Superior temporal gyrus (tissue), 1 donor: ENCODE data around the gene CRACDL.
A peak's percentile ranks its signal among the peaks of the same experiment; 100 is the strongest.

Experiments used
- DNase-seq: peaks from one replicate; pipeline ENCODE4 v3.0.0-alpha.2; 2016; ENCODE audit errors: extremely low spot score

Gene CRACDL

DNA sequence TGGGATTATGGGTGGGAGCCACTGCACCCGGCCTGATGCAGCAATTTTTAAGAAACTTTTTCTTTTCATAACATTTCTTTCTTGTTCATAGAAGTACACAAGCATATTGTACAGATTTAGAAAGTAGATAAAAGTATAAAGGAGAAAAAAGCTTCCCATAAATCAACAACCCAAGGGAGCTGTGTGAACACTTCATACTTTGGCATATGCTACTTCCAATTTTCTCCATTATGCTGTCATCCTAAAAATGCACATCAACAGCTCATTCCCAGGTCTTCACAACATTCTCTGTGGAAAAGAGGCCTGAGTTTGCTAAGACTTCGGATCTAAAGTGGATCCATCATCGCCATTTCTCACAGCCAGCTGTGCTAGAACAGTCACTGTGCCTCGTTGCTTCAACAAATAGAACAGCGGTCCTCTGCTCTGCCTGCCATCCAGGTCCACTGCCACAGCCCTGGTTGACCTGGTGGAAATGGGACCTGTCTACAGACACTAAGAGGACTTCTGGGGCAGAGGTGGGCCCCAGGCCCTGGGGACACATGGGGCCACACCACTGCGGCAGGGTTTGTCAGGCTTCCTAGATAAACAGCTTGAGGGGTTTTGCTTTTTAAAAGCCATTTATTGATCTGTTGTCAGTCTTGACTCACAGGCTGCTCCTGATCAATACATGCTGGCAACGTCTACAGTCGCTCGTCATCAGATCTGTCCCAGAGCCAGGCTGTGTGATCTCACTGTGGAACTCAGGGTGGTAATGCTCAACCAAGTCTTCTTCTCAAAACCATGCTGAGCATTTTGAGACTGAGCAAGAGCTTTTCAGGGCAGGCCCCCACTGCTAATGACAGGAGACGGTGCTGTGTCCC is 132.4 kb downstream of the CRACDL start:
- DNase-seq = no peak

DNA sequence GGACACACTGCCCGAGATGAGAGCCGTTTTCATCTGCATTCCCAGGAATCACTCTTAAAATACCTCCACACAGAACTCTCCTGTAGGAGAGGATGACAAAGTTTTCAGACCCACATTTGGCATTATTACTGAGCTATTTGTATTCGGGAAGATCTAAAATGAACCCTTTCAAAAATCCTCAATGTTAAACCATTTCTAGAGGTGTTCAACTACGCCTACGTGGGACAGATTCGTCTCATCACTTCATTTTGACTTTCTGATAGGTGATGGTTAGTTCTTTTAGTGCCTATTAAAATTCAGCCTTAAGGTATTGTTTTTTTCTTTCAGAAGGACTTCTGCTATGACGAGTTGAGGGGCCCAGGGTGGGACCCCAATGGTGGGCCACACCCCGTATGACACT is 133.7 kb downstream of the CRACDL start:
- no peak for DNase-seq

DNA sequence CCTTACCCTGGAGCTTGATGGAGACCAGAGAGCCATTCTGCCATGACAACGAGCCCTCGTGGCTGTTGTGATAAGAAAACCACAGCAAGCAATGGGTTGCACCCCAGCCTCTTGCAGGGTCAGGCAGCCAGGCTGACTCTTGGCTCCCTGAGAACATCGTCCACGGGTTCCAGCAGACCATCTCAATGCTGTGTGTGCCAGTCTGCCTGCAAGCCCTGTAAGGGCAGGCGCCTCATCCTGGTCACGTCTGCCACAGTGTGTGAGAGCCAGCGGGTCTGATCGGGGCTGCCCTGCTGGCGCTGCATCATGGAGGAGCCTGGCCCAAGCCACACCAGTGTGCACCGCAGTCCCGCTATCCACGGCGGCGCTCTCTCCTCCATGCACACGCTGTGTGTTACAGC is 134.1 kb downstream of the CRACDL start:
- DNase-seq = no peak

DNA sequence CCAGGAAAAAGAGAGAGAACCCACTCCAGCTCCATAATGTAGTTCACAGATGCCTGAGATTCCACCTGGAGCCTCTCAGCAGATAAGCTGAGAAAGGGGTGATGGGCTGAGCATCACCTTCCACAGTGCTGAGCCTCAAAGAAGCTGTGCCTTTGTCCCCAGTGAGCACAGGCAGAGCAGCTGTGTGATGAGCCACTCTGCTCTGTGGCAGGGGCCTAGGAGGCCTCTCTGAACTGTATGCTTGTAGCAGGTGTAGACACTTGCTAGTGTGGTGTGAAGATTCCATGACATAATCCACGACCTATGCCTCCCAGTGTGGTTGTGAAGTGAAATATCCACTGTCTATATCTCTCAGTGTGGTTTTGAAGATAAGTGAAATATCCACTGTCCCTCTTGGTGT is 134.7 kb downstream of the CRACDL start:
- DNase-seq = no peak

DNA sequence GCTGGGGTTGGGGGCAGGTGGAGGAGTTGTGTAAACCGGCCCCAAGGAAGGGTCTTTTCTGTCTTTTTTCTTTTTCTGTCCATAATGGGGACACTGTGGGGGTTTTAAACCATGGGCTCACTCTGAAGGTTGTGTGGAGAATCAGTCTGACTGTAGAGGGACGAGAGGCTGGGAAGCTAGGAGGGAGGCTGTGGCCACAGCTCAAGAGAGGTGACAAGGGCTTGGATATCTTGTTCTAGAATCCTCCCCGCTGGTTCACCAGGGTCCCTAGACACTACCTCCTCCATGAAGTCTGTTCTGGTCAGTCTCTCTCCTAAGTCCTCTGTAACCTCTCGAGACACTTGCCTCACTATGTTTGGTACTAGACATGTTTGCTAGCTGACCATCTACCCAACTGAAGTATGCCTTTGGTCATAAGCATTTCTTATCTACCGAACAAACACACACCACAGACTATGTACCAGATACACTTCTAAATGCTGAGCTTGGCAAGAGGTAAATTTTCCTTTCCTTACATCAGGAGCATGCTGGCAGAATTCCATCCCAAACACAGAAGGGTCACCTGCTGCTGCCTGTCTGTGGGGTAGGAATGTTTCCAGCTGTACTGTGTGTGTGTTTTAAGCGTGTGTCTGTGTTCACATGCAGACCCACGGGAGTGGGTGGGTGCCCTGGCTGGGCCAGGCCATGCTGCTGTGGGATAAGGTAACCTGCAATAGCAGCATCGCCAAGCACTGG is 135.5 kb downstream of the CRACDL start:
- no peak for DNase-seq

DNA sequence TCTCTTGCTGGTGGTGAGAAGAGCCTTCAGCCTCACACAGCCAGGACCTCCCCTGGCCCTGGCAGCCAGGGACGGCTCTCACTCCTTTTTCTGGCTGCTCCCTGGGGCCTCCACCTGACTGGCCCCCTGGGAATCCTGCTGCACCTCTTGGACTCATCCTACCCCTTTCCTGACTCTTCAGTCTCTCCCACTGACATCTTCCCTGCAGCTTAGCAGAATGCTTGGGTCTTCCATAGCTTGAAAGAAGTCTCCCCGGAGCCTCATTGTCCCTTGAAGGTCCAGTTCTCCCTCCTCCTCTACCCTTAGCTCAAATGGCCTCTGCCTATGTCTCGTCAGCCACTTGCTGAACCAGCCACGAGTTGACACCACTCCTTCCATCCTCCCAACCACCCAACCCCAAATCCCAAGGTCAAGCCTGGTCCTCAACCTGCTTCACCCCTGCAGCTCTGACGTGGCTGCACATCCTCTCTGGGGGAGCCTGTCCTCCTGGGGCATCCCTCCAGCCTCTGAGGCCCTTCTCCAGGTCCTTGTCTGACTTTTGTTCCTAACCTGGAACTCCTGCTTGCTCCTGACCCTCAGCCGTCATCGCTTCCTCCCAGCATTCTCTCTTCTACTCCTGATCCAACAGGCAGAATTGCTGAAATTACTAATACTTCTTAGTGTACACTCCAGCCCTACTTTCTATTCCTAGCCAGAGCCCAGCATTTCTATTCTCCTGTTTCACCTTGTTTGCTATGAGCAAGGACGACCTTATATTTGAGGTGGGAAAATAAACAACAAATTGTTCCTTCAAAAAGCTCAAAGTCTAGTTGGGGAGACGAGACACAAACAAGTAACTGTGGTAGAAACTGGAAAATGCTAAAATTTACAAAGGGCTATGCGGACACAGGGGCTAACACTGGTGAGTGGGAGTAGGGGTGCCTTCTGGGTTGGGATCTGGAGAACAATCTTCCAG is 136.4 kb downstream of the CRACDL start:
- no peak for DNase-seq

DNA sequence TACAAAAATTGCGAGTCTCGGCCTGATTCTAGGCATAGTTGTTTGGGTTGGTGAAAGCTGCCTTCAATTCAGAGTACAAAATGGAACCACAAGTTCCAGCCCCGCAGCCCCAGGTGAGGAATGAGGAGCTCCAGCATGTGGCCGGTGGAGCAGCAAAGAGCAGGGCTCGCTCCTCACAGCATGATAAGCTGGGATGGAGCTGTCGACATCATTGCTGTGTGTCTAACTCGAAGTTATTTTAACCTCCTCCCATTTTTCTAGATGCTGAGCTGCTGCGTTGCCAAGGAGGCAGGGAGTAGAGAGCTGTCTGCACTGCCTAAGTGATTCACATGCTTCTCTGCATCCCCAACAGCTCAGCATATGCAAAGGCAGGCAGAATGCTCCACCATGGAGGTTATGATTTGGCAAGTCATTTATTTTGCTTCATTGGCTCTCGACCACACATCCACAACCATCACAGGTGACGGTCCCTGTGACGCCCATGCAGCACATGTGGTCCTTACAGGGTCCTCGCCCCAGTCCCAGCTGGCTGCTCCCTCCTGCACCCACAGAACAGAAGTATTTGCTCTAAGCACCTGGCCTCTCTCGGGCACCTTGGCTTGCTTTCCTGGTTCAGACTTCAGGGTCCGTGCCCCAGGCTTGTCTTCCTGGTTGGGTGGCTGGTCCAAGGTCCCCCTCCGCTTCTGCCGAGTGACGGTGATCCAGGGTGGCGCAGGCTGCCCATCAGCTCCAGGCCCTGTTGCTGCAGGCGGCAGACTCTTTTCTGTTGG is 139.1 kb downstream of the CRACDL start:
- peak; percentile 48 for DNase-seq

DNA sequence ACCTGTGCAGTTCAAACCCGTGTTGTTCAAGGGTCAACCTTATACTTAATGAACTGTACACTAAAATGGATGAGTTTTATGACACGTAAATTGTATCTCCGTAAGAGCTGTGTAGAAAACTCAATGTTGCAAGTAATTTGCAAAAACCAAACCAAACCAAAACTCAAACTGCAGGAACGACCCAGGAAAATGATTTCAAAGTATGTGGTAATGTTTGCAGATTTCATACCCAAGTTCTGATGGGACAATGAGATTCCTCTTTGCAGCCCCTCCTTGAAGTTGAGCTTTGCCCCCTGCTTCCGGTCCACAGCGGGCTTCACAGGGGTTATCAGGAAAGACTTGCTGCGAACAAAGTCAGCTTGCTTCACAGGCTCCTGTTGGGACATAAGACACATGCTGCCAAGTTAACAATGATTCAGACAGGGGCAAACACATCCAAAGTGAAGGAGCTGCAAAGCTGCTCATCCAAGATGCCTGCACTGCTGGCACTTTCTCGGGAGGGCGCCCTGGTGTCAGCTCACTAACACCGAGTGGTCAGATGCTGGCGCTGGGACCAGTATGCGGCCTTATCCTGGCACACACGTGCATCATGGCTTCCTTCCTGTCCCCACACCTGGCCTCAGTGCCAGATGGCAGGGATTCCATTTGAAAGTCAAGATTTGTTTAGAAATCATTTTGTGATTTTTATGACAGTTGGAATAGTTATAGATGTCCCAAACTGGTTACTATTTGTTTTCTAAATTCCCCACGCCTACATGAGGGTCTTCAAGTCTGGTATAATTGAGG is 139.9 kb downstream of the CRACDL start:
- DNase-seq = no peak

DNA sequence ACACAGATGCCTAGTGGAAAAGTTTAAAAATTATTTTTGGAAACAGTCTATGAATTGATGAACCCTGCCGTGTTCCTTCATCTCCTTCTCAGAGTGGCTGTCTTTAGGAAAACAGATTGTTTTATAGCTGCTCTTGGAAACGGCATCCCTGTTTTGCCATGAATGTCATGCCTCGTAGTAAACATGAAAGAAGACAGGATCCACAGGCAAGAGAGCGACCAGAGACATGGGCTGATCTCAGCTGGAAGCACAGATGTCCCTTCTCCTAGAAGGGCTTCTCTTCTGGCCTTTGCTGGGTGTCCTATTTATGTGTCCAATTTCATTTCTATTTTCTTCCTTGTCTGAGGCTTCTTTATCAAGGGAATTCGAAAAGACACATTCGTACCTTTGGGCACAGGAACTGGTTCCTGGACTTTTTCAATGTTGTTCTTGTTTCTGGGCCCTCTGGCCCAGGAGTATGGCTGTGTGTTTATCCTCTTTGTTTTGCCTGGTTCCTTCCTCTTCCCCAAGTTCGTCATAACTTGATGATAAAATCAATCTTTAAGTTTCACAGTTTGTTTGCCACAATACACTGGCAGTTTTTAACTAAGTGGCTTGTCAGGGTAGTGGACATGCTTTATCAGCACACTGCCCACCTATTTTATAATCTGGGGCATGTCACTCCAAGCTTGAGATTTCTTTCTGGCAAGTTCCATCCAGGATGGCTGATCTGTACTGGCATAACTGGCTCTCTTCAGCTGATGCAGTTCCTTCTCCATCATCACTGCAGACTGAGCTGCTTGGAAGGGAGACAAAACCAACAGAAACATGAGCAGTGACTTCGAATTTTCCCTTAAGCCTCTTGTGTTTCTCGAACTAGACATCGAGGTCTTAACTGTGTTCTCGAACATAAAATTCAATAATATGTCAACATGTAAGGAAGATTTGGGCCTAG is 141.9 kb downstream of the CRACDL start:
- DNase-seq = no peak

DNA sequence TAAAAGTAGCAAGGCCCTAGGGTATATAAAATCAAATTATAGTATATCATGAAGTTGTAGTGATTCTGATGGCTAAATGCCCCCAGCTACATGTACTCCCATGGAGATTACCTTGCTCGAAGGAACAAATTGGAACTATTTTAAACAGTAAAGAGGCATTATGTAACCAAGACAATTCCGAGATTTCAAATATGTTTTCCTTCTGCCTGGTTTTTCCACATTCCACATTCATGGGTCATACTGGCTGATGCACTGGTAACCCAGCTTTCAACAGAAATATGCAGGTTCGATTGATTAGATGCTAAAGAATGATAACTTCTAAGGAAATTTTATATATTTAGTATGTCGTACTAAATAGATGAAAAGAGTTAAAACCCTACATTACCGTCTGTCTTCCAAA is 142.8 kb downstream of the CRACDL start:
- no peak for DNase-seq

DNA sequence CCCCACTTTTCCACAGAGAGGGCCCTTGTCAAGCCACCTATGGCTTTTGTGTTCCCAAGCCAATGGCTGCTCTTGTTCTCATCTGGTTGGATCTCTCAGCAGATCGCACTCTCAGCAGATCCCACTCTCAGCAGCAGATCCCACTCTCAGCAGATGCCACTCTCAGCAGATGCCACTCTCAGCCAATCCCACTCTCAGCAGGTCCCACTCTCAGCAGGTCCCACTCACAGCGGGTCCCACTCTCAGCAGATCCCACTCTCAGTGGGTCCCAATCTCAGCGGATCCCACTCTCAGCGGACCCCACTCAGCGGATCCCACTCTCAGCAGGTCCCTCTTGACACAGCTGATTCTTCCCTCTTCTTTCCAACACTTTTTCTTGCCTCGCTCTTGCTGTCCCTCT is 145.8 kb downstream of the CRACDL start:
- DNase-seq = no peak

DNA sequence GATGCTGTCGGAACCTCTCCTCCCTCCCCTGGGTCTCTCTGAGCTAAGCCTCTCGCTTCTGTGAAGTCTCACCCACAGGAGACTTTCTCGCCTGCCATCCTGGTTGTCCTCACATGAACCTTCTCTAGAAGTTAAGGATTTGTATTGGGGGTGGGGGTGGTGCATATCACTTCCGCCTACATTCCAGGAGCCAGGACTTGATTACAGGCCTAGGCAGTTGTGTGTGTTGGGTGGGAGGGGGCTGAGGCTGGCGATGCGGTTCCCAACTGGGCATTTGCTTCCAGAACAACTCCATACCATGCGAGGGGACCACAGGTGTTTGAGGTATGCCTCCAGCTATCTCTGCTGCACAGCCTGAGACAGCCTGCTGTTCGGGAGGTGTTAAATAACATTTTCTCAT is 148.3 kb downstream of the CRACDL start:
- no peak for DNase-seq

DNA sequence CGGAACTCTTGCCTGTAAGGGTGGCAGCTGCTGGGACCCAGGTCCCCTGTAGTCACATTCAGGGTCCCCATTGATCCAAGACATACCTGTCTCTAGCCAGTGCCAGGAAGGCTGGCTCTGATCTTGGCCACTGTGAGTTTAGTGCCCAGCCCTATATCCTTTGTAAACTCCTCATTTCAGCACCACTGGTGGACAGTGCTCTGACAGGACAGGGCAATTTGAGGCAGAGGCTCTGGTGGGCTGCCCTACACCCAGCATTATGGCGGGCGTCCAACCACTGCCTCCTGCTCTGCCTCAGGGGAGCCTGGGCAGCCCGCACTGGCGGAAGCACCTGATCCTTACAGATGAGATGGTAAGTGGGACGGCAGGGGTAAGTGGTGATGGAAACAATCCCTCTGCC is 149.8 kb downstream of the CRACDL start:
- no peak for DNase-seq

DNA sequence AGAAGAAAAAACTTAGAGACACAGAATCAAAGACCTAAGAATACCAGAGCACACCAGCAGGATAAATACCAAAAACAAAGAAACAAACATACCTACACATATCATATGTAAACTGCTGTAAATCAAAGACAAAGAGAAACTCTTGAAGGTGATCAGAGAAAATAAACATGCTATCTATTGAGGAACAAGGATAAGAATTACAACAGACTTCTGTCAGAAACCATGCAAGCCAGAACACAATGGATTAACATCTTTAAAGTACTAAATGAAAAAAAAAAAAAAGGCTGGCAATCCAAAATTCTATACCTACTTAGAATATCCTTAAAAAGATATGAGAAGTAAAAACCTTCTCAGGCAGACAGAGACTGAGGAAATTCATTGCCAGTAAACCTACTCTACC is 153.5 kb downstream of the CRACDL start:
- no peak for DNase-seq

DNA sequence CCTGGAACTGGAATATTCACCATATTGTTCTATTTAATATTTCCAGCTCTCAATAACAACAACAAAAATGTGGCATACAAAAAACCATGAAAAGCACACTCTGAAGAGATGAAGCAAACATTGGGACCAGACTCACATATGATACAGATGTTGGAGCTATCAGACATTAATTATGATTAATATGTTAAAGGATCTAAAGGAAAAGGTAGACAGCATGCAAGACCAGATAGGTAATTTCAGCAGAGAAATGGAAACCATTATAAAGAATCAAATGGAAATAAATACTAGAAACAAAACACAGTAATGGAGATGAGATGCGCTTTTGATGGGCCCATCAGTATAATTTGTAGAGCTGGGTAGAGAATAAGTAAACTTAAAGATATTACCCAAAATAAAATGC is 154.2 kb downstream of the CRACDL start:
- DNase-seq = no peak

DNA sequence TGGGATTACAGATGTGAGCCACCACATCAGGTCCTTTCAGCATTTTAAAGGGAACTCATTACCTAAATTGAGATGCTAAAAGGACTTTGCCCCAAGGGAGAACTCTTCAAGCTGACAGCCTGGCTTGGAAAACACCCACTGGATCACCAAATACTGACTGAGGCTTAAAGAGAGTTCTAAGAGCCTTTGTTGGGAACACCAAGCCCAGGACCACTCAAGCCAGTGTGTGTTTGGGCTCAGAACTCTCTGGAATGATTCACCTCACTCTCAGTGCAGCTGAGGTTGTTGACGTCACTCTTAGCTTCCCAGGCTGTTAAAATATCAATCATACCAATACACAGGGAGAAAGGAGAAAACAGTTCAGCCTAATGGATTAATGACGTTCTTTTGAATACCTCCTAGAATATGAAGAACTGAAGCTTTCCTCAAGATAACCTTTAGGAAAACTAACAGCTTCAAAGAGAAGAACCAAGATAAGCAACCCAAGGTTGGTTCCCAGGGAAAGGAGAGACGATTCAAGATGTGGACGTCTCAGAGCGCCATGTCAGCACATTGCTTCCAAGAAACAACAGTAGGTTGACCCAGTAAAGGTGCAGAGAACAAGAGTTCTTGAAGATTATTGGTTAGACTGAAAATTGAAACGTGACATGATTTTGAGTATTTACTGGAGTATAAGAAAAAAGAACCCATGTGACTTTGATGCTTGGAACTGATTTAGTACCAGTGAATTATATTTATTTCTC is 157.1 kb downstream of the CRACDL start:
- DNase-seq = no peak

DNA sequence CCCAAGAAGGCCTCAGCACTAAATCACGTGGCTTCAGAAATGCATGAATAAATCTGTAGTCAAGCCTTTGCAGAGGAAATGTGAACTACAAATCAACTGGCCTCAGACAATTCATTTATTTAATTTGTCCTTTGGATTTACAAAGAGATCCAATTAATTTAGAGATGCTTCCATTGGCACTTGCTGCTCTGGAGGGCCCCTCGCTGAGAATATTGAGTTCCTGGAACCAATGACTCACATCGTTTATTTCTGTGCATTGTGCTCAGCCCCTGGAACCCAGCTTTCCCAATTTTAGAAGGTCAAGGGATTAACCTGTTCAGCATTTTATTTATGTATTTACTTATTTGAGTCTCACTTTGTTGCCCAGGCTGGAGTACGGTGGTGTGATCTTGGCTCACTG is 157.9 kb downstream of the CRACDL start:
- DNase-seq = no peak

DNA sequence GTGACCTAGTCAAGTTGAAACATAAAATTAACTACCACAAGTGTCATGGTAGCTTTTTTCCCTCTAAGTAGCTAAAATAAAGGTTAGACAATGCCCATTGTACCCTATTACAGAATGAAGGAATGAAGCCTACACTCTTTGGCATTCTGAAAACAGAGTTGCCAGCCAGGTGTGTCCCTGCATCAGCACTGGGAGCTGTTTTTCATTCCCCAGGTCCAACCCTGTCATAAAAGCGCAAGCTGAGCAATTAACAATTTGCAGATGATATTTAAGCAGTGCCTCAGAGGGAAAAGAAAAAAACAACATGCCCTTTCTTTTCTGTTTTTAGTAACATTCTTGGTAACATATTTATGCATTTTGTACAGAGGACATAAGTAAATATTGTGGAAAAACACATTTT is 158.3 kb downstream of the CRACDL start:
- DNase-seq = no peak

DNA sequence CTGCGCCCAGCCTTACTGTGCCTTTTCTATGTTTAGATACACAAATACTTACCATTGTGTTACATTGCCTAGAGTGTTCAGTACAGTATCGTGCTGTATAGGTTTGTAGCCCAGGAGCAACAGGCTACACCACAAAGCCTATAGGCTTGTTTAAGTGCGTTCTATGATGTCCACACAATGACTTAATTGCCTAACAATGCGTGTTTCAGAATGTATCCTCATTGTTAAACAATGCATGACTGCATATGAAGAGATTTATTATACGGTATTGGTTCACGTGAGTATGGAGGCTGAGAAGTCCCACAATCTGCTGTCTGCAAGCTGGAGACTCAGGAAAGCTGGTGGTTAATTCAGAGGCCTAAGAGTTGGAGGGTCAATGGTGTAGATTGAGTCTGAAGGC is 158.9 kb downstream of the CRACDL start:
- no peak for DNase-seq
